ENCODE results near the gene LSM7.

GRCh38 chr19:2376784-2377519 is 48.6 kb upstream of the LSM7 start:
- TF ChIP-seq POLR2A (IDR thresholded peaks at IDR 0.05) (no peak), CTCF (IDR thresholded peaks at IDR 0.05) (no peak)
